H9 (cell line): ENCODE results near the gene ACTL6B. TPM values are rescaled to one million over a fixed set of nuclear protein-coding genes. Genes with fewer than 3 reads are reported as not detected.
A peak's percentile ranks its signal among the peaks of the same experiment; 100 is the strongest.
"Not testable (repeated sequence)": the region's sequence is repeated elsewhere in the genome, so short reads cannot be mapped to it uniquely, and the experiment has no call there.

Source experiments
- DNase-seq: peaks from one replicate; pipeline ENCODE4 v3.0.0-alpha.2; 2017
- H2AFZ ChIP-seq: one replicate; pipeline ENCODE4 v1.6.1; 2013; ENCODE audit warnings: mild to moderate bottlenecking, low read length, control low read depth, moderate library complexity
- H2AK5ac ChIP-seq: 2 replicates; pipeline ENCODE4 v1.6.1; 2013; ENCODE audit warnings: low read length, control low read depth, mixed read lengths; ENCODE audit not compliant: insufficient read length
- H2BK120ac ChIP-seq: one replicate; pipeline ENCODE4 v1.6.1; 2013; ENCODE audit warnings: low read depth, mild to moderate bottlenecking, low read length, control low read depth, inconsistent platforms; ENCODE audit not compliant: poor library complexity, severe bottlenecking
- H2BK12ac ChIP-seq: 2 replicates; pipeline ENCODE4 v1.6.1; 2013; ENCODE audit warnings: low read length, control low read depth, mixed read lengths, low read depth; ENCODE audit not compliant: insufficient read length
- H2BK15ac ChIP-seq: 2 replicates; pipeline ENCODE4 v1.6.1; 2013; ENCODE audit warnings: low read depth, low read length, control low read depth
- H2BK20ac ChIP-seq: one replicate; pipeline ENCODE4 v1.6.1; 2013; ENCODE audit warnings: low read depth, mild to moderate bottlenecking, low read length, control low read depth, inconsistent platforms; ENCODE audit not compliant: poor library complexity, severe bottlenecking
- H2BK5ac ChIP-seq: 2 replicates; pipeline ENCODE4 v1.6.1; 2013; ENCODE audit warnings: low read length, control low read depth, mixed read lengths; ENCODE audit not compliant: insufficient read length
- H3K14ac ChIP-seq: 2 replicates; pipeline ENCODE4 v1.6.1; 2013; ENCODE audit warnings: low read length, control low read depth; ENCODE audit not compliant: insufficient read depth
- H3K18ac ChIP-seq: 2 replicates; pipeline ENCODE4 v1.6.1; 2013; ENCODE audit warnings: low read depth, mild to moderate bottlenecking, mixed read lengths, low read length, control low read depth; ENCODE audit not compliant: insufficient read length
- H3K23ac ChIP-seq: 2 replicates; pipeline ENCODE4 v1.6.1; 2013; ENCODE audit warnings: low read length, control low read depth, mixed read lengths, low read depth; ENCODE audit not compliant: insufficient read length
- H3K23me2 ChIP-seq: 2 replicates; pipeline ENCODE4 v1.6.1; 2013; ENCODE audit warnings: low read depth, mild to moderate bottlenecking, mixed read lengths, low read length, control low read depth; ENCODE audit not compliant: insufficient read length, poor library complexity, severe bottlenecking
- H3K27ac ChIP-seq: 2 replicates; pipeline ENCODE4 v1.5.1; 2013; ENCODE audit warnings: low read length, control low read depth, mixed read lengths, low read depth; ENCODE audit not compliant: insufficient read length
- H3K27me3 ChIP-seq: 2 replicates; pipeline ENCODE4 v1.6.1; 2013; ENCODE audit warnings: low read length, control low read depth, inconsistent platforms; ENCODE audit not compliant: insufficient read depth
- H3K4ac ChIP-seq: 2 replicates; pipeline ENCODE4 v1.6.1; 2013; ENCODE audit warnings: low read depth, mild to moderate bottlenecking, control low read depth, inconsistent platforms, low read length, moderate library complexity
- H3K4me1 ChIP-seq: 2 replicates; pipeline ENCODE4 v1.6.1; 2013; ENCODE audit warnings: low read length, control low read depth, inconsistent platforms; ENCODE audit not compliant: insufficient read depth
- H3K4me2 ChIP-seq: 2 replicates; pipeline ENCODE4 v1.6.1; 2013; ENCODE audit warnings: low read length, control low read depth, mixed read lengths; ENCODE audit not compliant: insufficient read length, insufficient read depth
- H3K56ac ChIP-seq: 2 replicates; pipeline ENCODE4 v1.6.1; 2013; ENCODE audit warnings: low read depth, mild to moderate bottlenecking, mixed read lengths, low read length, control low read depth; ENCODE audit not compliant: insufficient read length
- H3K79me1 ChIP-seq: 2 replicates; pipeline ENCODE4 v1.6.1; 2013; ENCODE audit warnings: low read depth, mild to moderate bottlenecking, moderate library complexity, low read length, control low read depth, inconsistent platforms; ENCODE audit not compliant: insufficient read depth, poor library complexity, severe bottlenecking
- H3K79me2 ChIP-seq: 2 replicates; pipeline ENCODE4 v1.6.1; 2013; ENCODE audit warnings: low read length, control low read depth, inconsistent platforms; ENCODE audit not compliant: insufficient read depth
- H3K9ac ChIP-seq: 2 replicates; pipeline ENCODE4 v1.6.1; 2013; ENCODE audit warnings: low read length, control low read depth, mixed read lengths; ENCODE audit not compliant: insufficient read length; ENCODE audit errors: extremely low read depth
- H3K9me3 ChIP-seq: one replicate; pipeline ENCODE4 v1.6.1; 2013; ENCODE audit warnings: low read depth, low read length, inconsistent platforms; ENCODE audit not compliant: control insufficient read depth
- H3T11ph ChIP-seq: one replicate; pipeline ENCODE4 v1.6.1; 2013; ENCODE audit warnings: mild to moderate bottlenecking, low read length, control low read depth, inconsistent platforms
- H4K20me1 ChIP-seq: one replicate; pipeline ENCODE4 v1.6.1; 2013; ENCODE audit not compliant: control insufficient read depth, insufficient read length, insufficient read depth
- H4K5ac ChIP-seq: 2 replicates; pipeline ENCODE4 v1.6.1; 2013; ENCODE audit warnings: low read depth, mild to moderate bottlenecking, mixed read lengths, low read length, control low read depth; ENCODE audit not compliant: insufficient read length
- H4K8ac ChIP-seq: replicated peaks from 2 replicates; pipeline ENCODE4 v1.6.1; 2013; ENCODE audit warnings: low read length, control low read depth, mixed read lengths, low read depth; ENCODE audit not compliant: insufficient read length
- H4K91ac ChIP-seq: 2 replicates; pipeline ENCODE4 v1.6.1; 2013; ENCODE audit warnings: low read depth, mild to moderate bottlenecking, moderate library complexity, mixed read lengths, low read length, control low read depth; ENCODE audit not compliant: insufficient read length
- H3K27ac Mint-ChIP-seq, 3 experiments: 2 replicates in 2 of 3; 3 replicates in 1 of 3; pipeline ENCODE4 v1.8.0; 2020 to 2021; ENCODE audit warnings: mixed read lengths in 3 of 3, mild to moderate bottlenecking in 1 of 3, moderate library complexity in 1 of 3
- H3K27me3 Mint-ChIP-seq: 2 replicates; pipeline ENCODE4 v1.8.0; 2021; ENCODE audit warnings: low read depth, mild to moderate bottlenecking, moderate library complexity, mixed read lengths
- H3K36me3 Mint-ChIP-seq, 3 experiments: 2 replicates in 2 of 3; 3 replicates in 1 of 3; pipeline ENCODE4 v1.8.0; 2020 to 2021; ENCODE audit warnings: low read depth in 3 of 3, mixed read lengths in 3 of 3; ENCODE audit not compliant: insufficient read depth in 1 of 3
- H3K4me1 Mint-ChIP-seq, 2 experiments: 2 replicates each; pipeline ENCODE4 v1.8.0; 2020; ENCODE audit warnings: mixed read lengths in 2 of 2
- H3K4me3 Mint-ChIP-seq, 2 experiments: 2 replicates in 1 of 2; 3 replicates in 1 of 2; pipeline ENCODE4 v1.8.0; 2020 to 2021; ENCODE audit warnings: mild to moderate bottlenecking in 2 of 2, mixed read lengths in 2 of 2, moderate library complexity in 1 of 2
- H3K9me3 Mint-ChIP-seq, 2 experiments: 2 replicates in 1 of 2; 3 replicates in 1 of 2; pipeline ENCODE4 v1.8.0; 2020; ENCODE audit warnings: mild to moderate bottlenecking in 2 of 2, mixed read lengths in 2 of 2, moderate library complexity in 1 of 2
- WGBS: extraction: QIAGEN DNeasy Blood & Tissue Kit; methylation state at CpG from one replicate; pipeline ENCODE4 v1.1.7; 2013; ENCODE audit warnings: missing lambda C conversion rate, low lambda C conversion rate, mixed read lengths; ENCODE audit not compliant: insufficient read length; ENCODE audit errors: extremely low coverage; 5-methylcytosine and 5-hydroxymethylcytosine counted together
- total RNA-seq: library from RNA; stranded (reverse); gene quantifications from 2 replicates; pipeline ENCODE4 v1.2.1, GENCODE V29; 2021
- TF ChIP-seq, protein P1 (sequence below): fragments of 200-600 bp; sonication (generic); conservative IDR thresholded peaks from 3 replicates; pipeline ENCODE4 v1.8.0; 2021; ENCODE audit warnings: antibody characterized with exemption, mild to moderate bottlenecking

Gene ACTL6B
- total RNA-seq, 1 experiment from 2014 or later: 0.50 TPM

- no peak overlapping the region for H3K4ac ChIP-seq
- no peak overlapping the region for H2AFZ ChIP-seq
- no peak overlapping the region for H3K23ac ChIP-seq
- peak overlapping the region; percentile 84 to 98 (median 94); a peak in 6 of 7 replicates for H3K27ac Mint-ChIP-seq
- DNase-seq: peak; percentile 87
- peak overlapping the region; percentile 81 for H3K4me2 ChIP-seq
- H3K9me3 ChIP-seq: no peaks in the 10 kb centered on the region
- H3T11ph ChIP-seq: no peak overlapping the region
- no peak overlapping the region for H3K27ac ChIP-seq
- no peak overlapping the region for H4K91ac ChIP-seq
- no peaks in the 10 kb centered on the region; the same call in 1 of the 2 replicates for H3K4me1 ChIP-seq
- no peak overlapping the region for H2BK15ac ChIP-seq
- peaks cover 6 to 10% of the 10 kb centered on the region in 2 experiments for H3K4me1 Mint-ChIP-seq
- no peak overlapping the region for H3K56ac ChIP-seq
- no peak overlapping the region for H2BK12ac ChIP-seq
- H3K79me2 ChIP-seq: peaks cover 10% of the 10 kb centered on the region; the same call in 1 of the 2 replicates
- H4K20me1 ChIP-seq: no peaks in the 10 kb centered on the region
- no peaks in the 10 kb centered on the region for H3K27me3 ChIP-seq
- H3K18ac ChIP-seq: peak overlapping the region; percentile 61
- peaks cover 15% of the 10 kb centered on the region for H3K23me2 ChIP-seq
- no peak overlapping the region for H2AK5ac ChIP-seq
- H3K4me3 Mint-ChIP-seq: peak overlapping the region; percentile 96 to 99
- no peak overlapping the region for H2BK120ac ChIP-seq
- H3K14ac ChIP-seq: peak overlapping the region; percentile 83
- H2BK20ac ChIP-seq: no peak overlapping the region
- peak overlapping the region; percentile 87 for H3K9ac ChIP-seq
- no peaks in the 10 kb centered on the region; the same call in 1 of the 2 replicates for H3K27me3 Mint-ChIP-seq
- H3K36me3 Mint-ChIP-seq: peaks cover 4 to 20% (median 17%) of the 10 kb centered on the region in 3 experiments; a peak in 6 of 7 replicates
- no peak overlapping the region for H2BK5ac ChIP-seq
- H4K8ac ChIP-seq: no peak overlapping the region
- peaks cover 5% of the 10 kb centered on the region for H3K79me1 ChIP-seq
- WGBS: no CpG with 5 or more reads among the region's 25 CpGs
- no peak overlapping the region for H4K5ac ChIP-seq
- TF ChIP-seq, protein P1, sequence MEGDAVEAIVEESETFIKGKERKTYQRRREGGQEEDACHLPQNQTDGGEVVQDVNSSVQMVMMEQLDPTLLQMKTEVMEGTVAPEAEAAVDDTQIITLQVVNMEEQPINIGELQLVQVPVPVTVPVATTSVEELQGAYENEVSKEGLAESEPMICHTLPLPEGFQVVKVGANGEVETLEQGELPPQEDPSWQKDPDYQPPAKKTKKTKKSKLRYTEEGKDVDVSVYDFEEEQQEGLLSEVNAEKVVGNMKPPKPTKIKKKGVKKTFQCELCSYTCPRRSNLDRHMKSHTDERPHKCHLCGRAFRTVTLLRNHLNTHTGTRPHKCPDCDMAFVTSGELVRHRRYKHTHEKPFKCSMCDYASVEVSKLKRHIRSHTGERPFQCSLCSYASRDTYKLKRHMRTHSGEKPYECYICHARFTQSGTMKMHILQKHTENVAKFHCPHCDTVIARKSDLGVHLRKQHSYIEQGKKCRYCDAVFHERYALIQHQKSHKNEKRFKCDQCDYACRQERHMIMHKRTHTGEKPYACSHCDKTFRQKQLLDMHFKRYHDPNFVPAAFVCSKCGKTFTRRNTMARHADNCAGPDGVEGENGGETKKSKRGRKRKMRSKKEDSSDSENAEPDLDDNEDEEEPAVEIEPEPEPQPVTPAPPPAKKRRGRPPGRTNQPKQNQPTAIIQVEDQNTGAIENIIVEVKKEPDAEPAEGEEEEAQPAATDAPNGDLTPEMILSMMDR: peak; percentile 96
- H3K9me3 Mint-ChIP-seq: peaks cover 0 to 2% of the 10 kb centered on the region in 2 experiments; a peak in 1 of 5 replicates
Measured at GRCh38 chr7:100705320-100705752, 49.1 kb upstream of the ACTL6B start.

- H4K20me1 ChIP-seq, H4K5ac ChIP-seq, H3K27ac ChIP-seq, H2BK15ac ChIP-seq, H3K79me1 ChIP-seq, H3K9ac ChIP-seq, H3K36me3 Mint-ChIP-seq, H4K8ac ChIP-seq, H3K23ac ChIP-seq, H3K9me3 ChIP-seq, H2BK120ac ChIP-seq, H3K23me2 ChIP-seq, H2BK20ac ChIP-seq, H3K4me2 ChIP-seq, H3T11ph ChIP-seq, H3K4me3 Mint-ChIP-seq, H3K4ac ChIP-seq, H2BK12ac ChIP-seq, H3K4me1 ChIP-seq, H3K18ac ChIP-seq, H3K14ac ChIP-seq, DNase-seq, H2BK5ac ChIP-seq, H3K9me3 Mint-ChIP-seq, H4K91ac ChIP-seq, H2AK5ac ChIP-seq, H3K27me3 ChIP-seq, H3K79me2 ChIP-seq, H3K4me1 Mint-ChIP-seq, H3K27me3 Mint-ChIP-seq, H3K56ac ChIP-seq, H2AFZ ChIP-seq: not testable (repeated sequence)
- H3K27ac Mint-ChIP-seq: peak overlapping the region in 2 of 3 experiments; percentile 10 to 54; a peak in 3 of 7 replicates
- WGBS: no CpG with 5 or more reads among the region's 3 CpGs
Measured at GRCh38 chr7:100701089-100701488, 44.8 kb upstream of the ACTL6B start.
